GM12875 (cell line): ENCODE results near the gene CDH1.

Experiments used
- H3K4me3 ChIP-seq: one replicate; pipeline ENCODE4 v1.5.1; 2011; ENCODE audit warnings: low read depth, low read length, control low read depth
- TF ChIP-seq, protein P1 (sequence below): IDR thresholded peaks from 2 replicates; pipeline ENCODE4 v1.5.1; 2011; ENCODE audit warnings: low read depth, mild to moderate bottlenecking, control low read depth, inconsistent platforms, low read length, moderate library complexity, borderline replicate concordance; ENCODE audit not compliant: insufficient read depth

The CDH1 gene

DNA sequence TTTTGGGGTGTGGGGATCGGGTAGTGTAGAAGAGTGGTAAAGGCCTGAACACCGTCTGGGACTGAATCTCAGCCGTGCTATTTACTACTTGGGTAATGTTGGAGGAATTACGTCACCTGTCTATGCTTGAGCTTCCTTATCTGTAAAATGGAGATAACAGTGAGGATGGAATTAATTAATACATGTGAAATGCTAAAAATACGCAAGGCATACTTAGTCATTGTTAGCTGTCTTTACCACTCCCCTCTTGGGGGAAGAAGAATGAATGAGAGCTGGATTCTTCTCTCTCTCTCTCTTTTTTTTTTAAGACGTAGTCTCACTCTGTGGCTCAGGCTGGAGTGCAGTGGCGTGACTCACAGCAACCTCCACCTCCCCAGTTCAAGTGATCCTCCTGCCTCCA lies 65.1 kb downstream of the CDH1 start:
- no peak overlapping the region for H3K4me3 ChIP-seq
- TF ChIP-seq, protein P1, sequence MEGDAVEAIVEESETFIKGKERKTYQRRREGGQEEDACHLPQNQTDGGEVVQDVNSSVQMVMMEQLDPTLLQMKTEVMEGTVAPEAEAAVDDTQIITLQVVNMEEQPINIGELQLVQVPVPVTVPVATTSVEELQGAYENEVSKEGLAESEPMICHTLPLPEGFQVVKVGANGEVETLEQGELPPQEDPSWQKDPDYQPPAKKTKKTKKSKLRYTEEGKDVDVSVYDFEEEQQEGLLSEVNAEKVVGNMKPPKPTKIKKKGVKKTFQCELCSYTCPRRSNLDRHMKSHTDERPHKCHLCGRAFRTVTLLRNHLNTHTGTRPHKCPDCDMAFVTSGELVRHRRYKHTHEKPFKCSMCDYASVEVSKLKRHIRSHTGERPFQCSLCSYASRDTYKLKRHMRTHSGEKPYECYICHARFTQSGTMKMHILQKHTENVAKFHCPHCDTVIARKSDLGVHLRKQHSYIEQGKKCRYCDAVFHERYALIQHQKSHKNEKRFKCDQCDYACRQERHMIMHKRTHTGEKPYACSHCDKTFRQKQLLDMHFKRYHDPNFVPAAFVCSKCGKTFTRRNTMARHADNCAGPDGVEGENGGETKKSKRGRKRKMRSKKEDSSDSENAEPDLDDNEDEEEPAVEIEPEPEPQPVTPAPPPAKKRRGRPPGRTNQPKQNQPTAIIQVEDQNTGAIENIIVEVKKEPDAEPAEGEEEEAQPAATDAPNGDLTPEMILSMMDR = no peak

DNA sequence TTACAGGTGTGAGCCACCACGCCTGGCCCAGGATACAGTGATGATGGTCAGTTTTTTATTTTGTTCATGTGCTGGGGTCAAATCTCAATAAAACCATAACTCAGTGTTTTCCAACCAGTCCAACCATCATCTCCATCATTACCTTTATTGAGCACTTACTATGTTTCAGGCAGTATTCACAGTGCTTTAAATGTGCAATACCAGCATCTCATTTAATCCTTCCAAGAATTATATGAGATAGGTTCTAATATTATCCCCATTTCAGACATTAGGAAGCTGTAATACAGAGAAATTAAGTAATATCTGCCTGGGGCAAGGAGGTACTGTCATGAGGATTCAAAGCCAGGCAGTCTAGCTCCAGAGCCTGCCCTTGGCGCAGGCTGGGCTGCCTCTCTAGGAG lies 69.3 kb downstream of the CDH1 start:
- H3K4me3 ChIP-seq = no peak overlapping the region
- TF ChIP-seq, protein P1 = no peak

DNA sequence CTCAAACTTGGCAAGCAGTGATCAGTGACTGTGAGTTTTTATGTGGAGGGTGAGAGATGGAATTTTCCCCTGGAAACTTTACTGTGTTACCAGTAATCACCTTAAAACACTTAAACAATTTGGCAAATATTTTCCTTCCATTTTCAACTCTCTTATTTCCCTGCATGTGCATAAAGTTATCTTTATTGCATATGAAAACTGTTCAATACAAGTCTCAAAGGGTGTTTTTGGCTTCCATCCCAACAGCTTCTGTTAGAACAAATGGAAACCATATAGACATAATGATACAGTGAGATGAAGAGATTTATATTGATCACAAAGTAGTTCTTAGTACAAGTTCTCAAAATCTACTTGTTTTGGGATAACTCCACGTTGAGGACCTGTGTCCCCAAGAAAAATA lies 69.9 kb downstream of the CDH1 start:
- TF ChIP-seq, protein P1 = no peak
- no peak overlapping the region for H3K4me3 ChIP-seq

DNA sequence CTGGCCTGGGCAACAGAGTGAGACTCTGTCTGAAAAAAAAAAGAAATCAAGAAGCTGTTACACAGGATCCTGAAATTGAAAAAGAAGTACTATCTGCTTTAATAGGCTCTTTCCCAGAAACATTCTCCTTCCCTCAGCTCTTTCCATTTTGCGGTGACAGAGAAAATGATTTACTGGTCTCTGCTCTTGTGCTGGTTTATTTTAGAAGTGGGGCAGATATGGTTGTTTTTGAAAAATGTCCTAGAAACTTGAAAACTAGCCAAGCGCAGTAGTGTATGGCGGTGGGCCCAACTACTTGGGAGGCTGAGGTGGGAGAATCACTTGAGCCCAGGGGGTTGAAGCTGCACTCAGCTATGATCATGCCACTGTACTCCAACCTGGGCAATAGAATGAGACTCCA lies 77.4 kb downstream of the CDH1 start:
- no peak overlapping the region for H3K4me3 ChIP-seq
- TF ChIP-seq, protein P1 = no peak

DNA sequence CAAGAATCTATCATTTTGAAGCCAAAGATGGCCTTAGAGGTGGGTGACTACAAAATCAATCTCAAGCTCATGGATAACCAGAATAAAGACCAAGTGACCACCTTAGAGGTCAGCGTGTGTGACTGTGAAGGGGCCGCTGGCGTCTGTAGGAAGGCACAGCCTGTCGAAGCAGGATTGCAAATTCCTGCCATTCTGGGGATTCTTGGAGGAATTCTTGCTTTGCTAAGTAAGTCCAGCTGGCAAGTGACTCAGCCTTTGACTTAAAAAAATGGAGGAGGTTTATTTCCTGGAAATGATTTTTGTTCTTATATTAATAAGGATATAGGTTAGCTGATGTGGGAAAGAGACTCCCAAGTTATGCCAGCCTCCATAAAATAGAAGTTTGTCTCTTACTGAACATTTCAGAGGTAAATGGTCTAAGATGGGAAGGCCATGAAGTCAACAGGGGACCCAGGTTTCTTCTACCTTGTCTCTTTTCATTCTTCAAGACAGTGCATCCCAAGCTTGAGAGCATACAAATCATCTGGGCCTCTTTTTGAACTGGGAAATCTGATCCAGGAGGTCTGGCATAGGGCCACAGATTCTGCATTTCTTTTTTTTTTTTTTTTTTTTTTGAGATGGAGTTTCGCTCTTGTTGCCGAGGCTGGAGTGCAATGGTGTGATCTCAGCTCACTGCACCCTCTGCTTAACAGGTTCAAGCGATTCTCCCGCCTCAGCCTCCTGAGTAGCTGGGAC lies 86.5 kb downstream of the CDH1 start:
- no peak overlapping the region for H3K4me3 ChIP-seq
- TF ChIP-seq, protein P1 = no peak

DNA sequence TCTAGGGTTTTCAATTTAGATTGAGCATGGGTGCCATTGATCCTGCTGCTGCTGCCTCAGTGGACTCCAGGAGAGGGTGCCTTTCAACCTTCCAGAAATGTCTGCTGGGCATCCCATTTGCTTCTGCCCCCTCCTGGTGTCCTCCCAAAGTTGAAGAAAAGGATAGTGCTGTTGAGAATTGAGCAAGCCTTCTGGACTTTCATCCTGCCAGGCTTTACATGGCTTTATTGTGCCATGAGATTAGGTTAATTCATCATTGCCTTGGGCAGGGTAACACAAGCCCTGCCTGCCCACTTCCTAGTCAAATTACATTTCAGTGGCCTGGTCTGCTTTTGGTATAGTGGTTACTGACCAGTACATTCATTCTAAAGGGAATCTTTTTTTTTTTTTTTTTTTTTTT lies 88.3 kb downstream of the CDH1 start:
- TF ChIP-seq, protein P1 = no peak
- no peak overlapping the region for H3K4me3 ChIP-seq

DNA sequence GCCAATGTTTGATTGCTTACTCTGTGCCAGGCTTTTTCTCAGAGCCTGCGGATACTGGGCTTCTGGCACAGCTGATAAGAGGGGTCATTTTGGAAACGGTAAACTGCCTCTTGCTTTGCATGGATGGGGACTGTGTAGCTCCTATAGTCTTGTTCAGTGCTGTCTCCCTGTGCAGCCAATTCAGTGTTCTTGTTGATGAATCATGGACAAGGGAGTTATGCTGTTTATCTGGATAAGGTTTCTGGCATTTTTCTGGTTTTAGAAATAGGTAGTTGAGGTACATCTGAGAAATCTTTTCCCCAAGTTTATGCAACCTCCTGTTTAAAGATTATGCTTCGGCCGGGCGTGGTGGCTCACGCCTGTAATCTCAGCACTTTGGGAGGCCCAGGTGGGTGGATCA lies 89.6 kb downstream of the CDH1 start:
- H3K4me3 ChIP-seq = no peak overlapping the region
- TF ChIP-seq, protein P1 = no peak
